GM12878 (cell line): ENCODE data around the gene ZBTB16. TPM values are rescaled to one million over a fixed set of nuclear protein-coding genes. Genes with fewer than 3 reads are reported as not detected.

Experiments
- ATAC-seq: fragments of 200-7000 bp; cut with Tn5 transposase; 3 replicates; pipeline ENCODE4 v1.9.1; 2020; ENCODE audit warnings: mild to moderate bottlenecking, moderate library complexity
- BruUV-seq: library from RNA; stranded (reverse); fragments of 400-500 nt; replicated peaks from 2 replicates; lab custom pipeline; 2021; lab: Mats Ljungman, UMichigan
- CTCF ChIA-PET: fragments of 300-600 bp; sonication (Branson Sonifier 250); formaldehyde crosslinking; extraction: SDS; loops from one replicate; lab custom pipeline; 2021; ENCODE audit warnings: inconsistent platforms; lab: Yijun Ruan, JAX
- POLR2A ChIA-PET: fragments of 350-600 bp; formaldehyde crosslinking; extraction: SDS; loops from one replicate; lab custom pipeline; 2021; ENCODE audit warnings: inconsistent platforms; lab: Charles Lee
- RAD21 ChIA-PET: fragments of 300-600 bp; sonication (Branson Sonifier 250); formaldehyde crosslinking; loops from one replicate; lab custom pipeline; 2023; ENCODE audit warnings: antibody characterized with exemption; ENCODE audit not compliant: unreplicated experiment; lab: Charles Lee
- SMC1A ChIA-PET: fragments of 300-600 bp; sonication (Branson Sonifier 250); formaldehyde crosslinking; loops from one replicate; lab custom pipeline; 2023; ENCODE audit not compliant: unreplicated experiment, uncharacterized antibody; lab: Charles Lee
- DNase-seq: peaks from one replicate; pipeline ENCODE4 v3.0.0-alpha.2; 2011; ENCODE audit warnings: low read depth, low spot score
- FAIRE-seq: peaks from 3 replicates; lab custom pipeline; 2011; peaks lifted over from hg19 to GRCh38; lab: Jason Lieb, UNC
- H2AFZ ChIP-seq: 2 replicates; pipeline ENCODE4 v1.6.0; 2011; ENCODE audit warnings: low read depth, low read length, control low read depth; ENCODE audit not compliant: control insufficient read depth
- H3K27ac ChIP-seq: 2 replicates; pipeline ENCODE4 v1.5.1; 2011; ENCODE audit warnings: control low read depth; ENCODE audit not compliant: control insufficient read depth, insufficient read depth
- H3K27me3 ChIP-seq, 2 experiments: replicated peaks in 1 of 2; 2 replicates each; pipeline versions ENCODE4 v1.6.0 to v1.6.1; 2011; ENCODE audit warnings: low read length in 1 of 2; ENCODE audit not compliant: control insufficient read depth in 2 of 2, insufficient read depth in 2 of 2
- H3K36me3 ChIP-seq, 2 experiments: 2 replicates each; pipeline ENCODE4 v1.5.1; 2011; ENCODE audit warnings: low read length in 1 of 2; ENCODE audit not compliant: control insufficient read depth in 2 of 2, insufficient read depth in 2 of 2
- H3K4me1 ChIP-seq: 2 replicates; pipeline ENCODE4 v1.6.1; 2011; ENCODE audit warnings: mild to moderate bottlenecking, low read length, moderate library complexity, mixed read lengths; ENCODE audit not compliant: control insufficient read depth, insufficient read depth
- H3K4me2 ChIP-seq: 2 replicates; pipeline ENCODE4 v1.6.0; 2011; ENCODE audit warnings: control low read depth; ENCODE audit not compliant: control insufficient read depth, insufficient read depth
- H3K4me3 ChIP-seq: fragments of 200-600 bp; sonication (generic); 2 replicates; pipeline ENCODE4 v1.5.1; 2016
- H3K79me2 ChIP-seq: 2 replicates; pipeline ENCODE4 v1.6.0; 2011; ENCODE audit warnings: low read length; ENCODE audit not compliant: control insufficient read depth, insufficient read depth
- H3K9ac ChIP-seq: 2 replicates; pipeline ENCODE4 v1.8.0; 2011; ENCODE audit warnings: low read length, control low read depth, mixed read lengths; ENCODE audit not compliant: control insufficient read depth, insufficient read depth
- H3K9me3 ChIP-seq: replicated peaks from 3 replicates; pipeline ENCODE4 v1.5.1; 2011; ENCODE audit warnings: mild to moderate bottlenecking, low read length; ENCODE audit not compliant: control insufficient read depth, insufficient read depth
- H4K20me1 ChIP-seq: 2 replicates; pipeline ENCODE4 v1.6.0; 2011; ENCODE audit not compliant: control insufficient read depth, insufficient read depth
- CBX3 ChIP-seq: fragments of 200-600 bp; sonication (generic); IDR thresholded peaks from 2 replicates; pipeline ENCODE4 v1.6.1; 2016; ENCODE audit warnings: low read depth, borderline replicate concordance
- GABPA ChIP-seq: IDR thresholded peaks from 2 replicates; pipeline ENCODE4 v1.6.1; 2014; ENCODE audit warnings: antibody characterized with exemption, low read depth, mild to moderate bottlenecking, inconsistent platforms
- MEF2A ChIP-seq: IDR thresholded peaks from 2 replicates; pipeline ENCODE4 v1.6.1; 2011; ENCODE audit warnings: low read depth, mild to moderate bottlenecking, low read length, moderate library complexity; ENCODE audit not compliant: insufficient read depth
- MXI1 ChIP-seq: fragments of 150-350 bp; IDR thresholded peaks from 2 replicates; pipeline ENCODE4 v1.6.1; 2011; ENCODE audit warnings: low read depth, mild to moderate bottlenecking, inconsistent platforms, low read length, improper control_type of control experiment
- NBN ChIP-seq: fragments of 450-650 bp; IDR thresholded peaks from 2 replicates; pipeline ENCODE4 v1.6.1; 2016
- NR2C1 ChIP-seq: fragments of 450-650 bp; IDR thresholded peaks from 2 replicates; pipeline ENCODE4 v1.6.1; 2017; ENCODE audit warnings: antibody characterized with exemption, mild to moderate bottlenecking, moderate library complexity
- NRF1 ChIP-seq: conservative IDR thresholded peaks from 2 replicates; pipeline ENCODE4 v1.6.1; 2011; ENCODE audit warnings: mild to moderate bottlenecking, low read depth, low read length, improper control_type of control experiment
- PAX8 ChIP-seq: fragments of 450-650 bp; IDR thresholded peaks from 2 replicates; pipeline ENCODE4 v1.6.1; 2017; ENCODE audit warnings: mild to moderate bottlenecking, moderate library complexity
- SP1 ChIP-seq: IDR thresholded peaks from one replicate; pipeline ENCODE4 v1.6.1; 2011; ENCODE audit warnings: low read depth, low read length
- SREBF2 ChIP-seq: IDR thresholded peaks from 2 replicates; pipeline ENCODE4 v1.6.1; 2012; ENCODE audit warnings: mild to moderate bottlenecking, low read length
- STAT3 ChIP-seq: IDR thresholded peaks from 2 replicates; pipeline ENCODE4 v1.6.1; 2011; ENCODE audit warnings: low read depth, low read length, improper control_type of control experiment
- SUZ12 ChIP-seq: fragments of 200-600 bp; sonication (generic); IDR thresholded peaks from one replicate; pipeline ENCODE4 v1.6.1; 2018; ENCODE audit warnings: antibody characterized with exemption, mild to moderate bottlenecking; ENCODE audit not compliant: unreplicated experiment
- TAF1 ChIP-seq: IDR thresholded peaks from 2 replicates; pipeline ENCODE4 v1.6.1; 2011; ENCODE audit warnings: mild to moderate bottlenecking, low read depth, low read length, borderline replicate concordance
- TARDBP ChIP-seq: IDR thresholded peaks from 2 replicates; pipeline ENCODE4 v1.6.1; 2016; ENCODE audit warnings: borderline replicate concordance
- ZNF274 ChIP-seq: IDR thresholded peaks from one replicate; pipeline ENCODE4 v1.8.0; 2011; ENCODE audit not compliant: insufficient read length, insufficient read depth
- WGBS: methylation state at CpG from one replicate; pipeline ENCODE4 v1.1.6; 2016; ENCODE audit warnings: low lambda C conversion rate; ENCODE audit not compliant: insufficient replicate concordance, insufficient coverage; ENCODE audit errors: missing lambda C conversion rate; 5-methylcytosine and 5-hydroxymethylcytosine counted together
- in situ Hi-C: fragments of 300-500 bp; cut with MboI; formaldehyde crosslinking; loops from 9 replicates; pipeline ENCODE4 v1.14.3; 2018; ENCODE audit warnings: mixed read lengths
- intact Hi-C: fragments of 100-400 bp; cut with micrococcal nuclease; formaldehyde crosslinking; loops from one replicate; pipeline ENCODE4 v1.14.2; 2022; ENCODE audit not compliant: unreplicated experiment
- polyA plus RNA-seq, 11 experiments: library from polyadenylated mRNA; depleted of rRNA in 4 of 11; unstranded in 6 of 11; stranded (reverse) in 5 of 11; fragments of >200 nt; fragmentation: Nextera tagmentation in 4 of 11; fragmentation: Illumina TruSeq in 1 of 11; extraction: Ambion mirVana in 4 of 11; extraction: Trizol in 1 of 11; gene quantifications; 1 replicate in 1 of 11; 2 replicates in 10 of 11; pipeline versions ENCODE4 v1.2.1 to v1.2.3, GENCODE V29; 2011 to 2016; ENCODE audit warnings: inconsistent platforms in 2 of 11, missing spikeins in 2 of 11, low read depth in 1 of 11
- total RNA-seq, 4 experiments: library from RNA; depleted of rRNA in 3 of 4; stranded (reverse); fragments of >200 nt in 3 of 4; fragmentation: Illumina TruSeq in 1 of 4; extraction: Trizol in 1 of 4; gene quantifications; 2 replicates each; pipeline versions ENCODE4 v1.2.1 to v1.2.3, GENCODE V29; 2013 to 2021
- TF ChIP-seq, protein P1 (sequence below): fragments of 450-650 bp; IDR thresholded peaks from 2 replicates; pipeline ENCODE4 v1.6.1; 2017; ENCODE audit warnings: low read depth, mild to moderate bottlenecking, moderate library complexity
- TF ChIP-seq, protein P2 (sequence below): fragments of 450-650 bp; IDR thresholded peaks from 2 replicates; pipeline ENCODE4 v1.6.1; 2017; ENCODE audit warnings: mild to moderate bottlenecking, moderate library complexity
- TF ChIP-seq, protein P3 (sequence below): IDR thresholded peaks from 2 replicates; pipeline ENCODE4 v1.6.1; 2012; ENCODE audit warnings: low read length, inconsistent platforms

Gene ZBTB16
- total and polyA plus RNA-seq, 10 of the 15 experiments (the other 5 are each of a cell fraction or from before 2014, with no cell fraction given): 0.38 TPM; not detected in 9

DNA sequence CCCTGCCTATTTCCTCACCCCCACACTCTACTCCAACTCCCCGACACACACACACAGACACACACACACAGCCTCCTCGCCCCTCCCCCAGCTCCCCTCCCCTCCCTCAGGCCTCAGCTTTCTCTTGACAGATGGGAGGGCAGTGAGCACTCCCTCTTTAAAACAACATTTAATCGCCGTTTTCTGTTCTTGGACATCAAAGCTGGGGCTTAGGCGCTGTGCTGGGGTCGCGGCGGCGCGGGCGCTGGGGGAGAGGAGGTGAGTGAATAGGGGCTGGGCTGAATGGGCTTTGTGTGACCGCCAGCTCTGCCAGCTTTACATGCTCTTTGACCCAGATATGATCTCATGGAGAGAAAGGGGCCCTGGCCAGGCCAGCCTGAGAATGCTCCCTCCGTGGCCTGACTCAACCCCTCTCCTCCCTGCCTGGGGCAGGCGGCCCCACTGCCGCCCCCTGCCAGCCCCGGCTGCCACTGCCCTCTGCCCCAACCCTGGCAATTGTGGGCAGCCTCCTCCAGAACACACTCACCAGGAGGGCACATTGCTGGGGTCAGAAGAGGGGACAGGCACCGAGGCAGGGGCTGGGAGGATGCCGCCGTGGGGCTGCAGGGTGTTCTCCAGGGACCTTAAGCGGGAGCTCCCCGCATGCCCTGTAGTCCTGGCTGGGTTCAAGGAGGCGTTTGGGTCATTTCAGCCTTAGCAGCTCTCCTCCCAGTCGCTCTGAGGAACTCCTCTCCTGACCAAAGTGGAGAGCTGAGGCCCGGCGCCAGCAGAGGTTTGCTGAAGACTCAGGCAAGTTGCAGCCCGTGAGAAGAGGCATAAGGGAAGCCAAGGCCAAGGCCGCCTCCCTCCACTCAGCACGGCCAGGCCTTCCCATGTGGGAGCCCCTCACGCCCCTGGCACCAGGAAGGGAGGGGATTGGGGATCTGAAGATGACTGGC, 198.4 kb downstream of the ZBTB16 start:
- no peaks in the 10 kb centered on the region for H3K4me1 ChIP-seq
- SMC1A ChIA-PET: interaction anchor here (7.1 kb wide), 1 partner anchor 361 kb away, joined by 40 read pairs; no protein-coding TSS in a partner anchor
- RAD21 ChIA-PET: interaction anchor here (0.9 kb wide), 1 partner anchor 361 kb away, joined by 4 read pairs; no protein-coding TSS in a partner anchor
- FAIRE-seq (no peak), DNase-seq (no peak), ATAC-seq (no peak)
- in situ Hi-C loops: no loop called here
- no peak overlapping the region for H3K4me3 ChIP-seq
- BruUV-seq: no TSS peak
- POLR2A ChIA-PET: no interaction called here
- no peaks in the 10 kb centered on the region; the same call in 1 of the 2 replicates for H4K20me1 ChIP-seq
- H3K36me3 ChIP-seq: no peaks in the 10 kb centered on the region
- H3K27me3 ChIP-seq: peaks cover 0 to 4% of the 10 kb centered on the region in 2 experiments; a peak in 3 of 4 replicates
- CTCF ChIA-PET: interaction anchor here (8.8 kb wide), 1 partner anchor 361 kb away, joined by 120 read pairs; no protein-coding TSS in a partner anchor
- no peak overlapping the region for H3K4me2 ChIP-seq
- H3K9ac ChIP-seq: no peak overlapping the region
- H2AFZ ChIP-seq: no peak overlapping the region
- TF ChIP-seq NRF1 (no peak), SREBF2 (no peak), PAX8 (no peak), STAT3 (no peak), TARDBP (no peak), SUZ12 (no peak), NR2C1 (no peak), GABPA (no peak), MEF2A (no peak), NBN (no peak), ZNF274 (no peak), SP1 (no peak), MXI1 (no peak), TAF1 (no peak), CBX3 (no peak)
- TF ChIP-seq, protein P1, sequence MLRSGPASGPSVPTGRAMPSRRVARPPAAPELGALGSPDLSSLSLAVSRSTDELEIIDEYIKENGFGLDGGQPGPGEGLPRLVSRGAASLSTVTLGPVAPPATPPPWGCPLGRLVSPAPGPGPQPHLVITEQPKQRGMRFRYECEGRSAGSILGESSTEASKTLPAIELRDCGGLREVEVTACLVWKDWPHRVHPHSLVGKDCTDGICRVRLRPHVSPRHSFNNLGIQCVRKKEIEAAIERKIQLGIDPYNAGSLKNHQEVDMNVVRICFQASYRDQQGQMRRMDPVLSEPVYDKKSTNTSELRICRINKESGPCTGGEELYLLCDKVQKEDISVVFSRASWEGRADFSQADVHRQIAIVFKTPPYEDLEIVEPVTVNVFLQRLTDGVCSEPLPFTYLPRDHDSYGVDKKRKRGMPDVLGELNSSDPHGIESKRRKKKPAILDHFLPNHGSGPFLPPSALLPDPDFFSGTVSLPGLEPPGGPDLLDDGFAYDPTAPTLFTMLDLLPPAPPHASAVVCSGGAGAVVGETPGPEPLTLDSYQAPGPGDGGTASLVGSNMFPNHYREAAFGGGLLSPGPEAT: no peak
- TF ChIP-seq, protein P2, sequence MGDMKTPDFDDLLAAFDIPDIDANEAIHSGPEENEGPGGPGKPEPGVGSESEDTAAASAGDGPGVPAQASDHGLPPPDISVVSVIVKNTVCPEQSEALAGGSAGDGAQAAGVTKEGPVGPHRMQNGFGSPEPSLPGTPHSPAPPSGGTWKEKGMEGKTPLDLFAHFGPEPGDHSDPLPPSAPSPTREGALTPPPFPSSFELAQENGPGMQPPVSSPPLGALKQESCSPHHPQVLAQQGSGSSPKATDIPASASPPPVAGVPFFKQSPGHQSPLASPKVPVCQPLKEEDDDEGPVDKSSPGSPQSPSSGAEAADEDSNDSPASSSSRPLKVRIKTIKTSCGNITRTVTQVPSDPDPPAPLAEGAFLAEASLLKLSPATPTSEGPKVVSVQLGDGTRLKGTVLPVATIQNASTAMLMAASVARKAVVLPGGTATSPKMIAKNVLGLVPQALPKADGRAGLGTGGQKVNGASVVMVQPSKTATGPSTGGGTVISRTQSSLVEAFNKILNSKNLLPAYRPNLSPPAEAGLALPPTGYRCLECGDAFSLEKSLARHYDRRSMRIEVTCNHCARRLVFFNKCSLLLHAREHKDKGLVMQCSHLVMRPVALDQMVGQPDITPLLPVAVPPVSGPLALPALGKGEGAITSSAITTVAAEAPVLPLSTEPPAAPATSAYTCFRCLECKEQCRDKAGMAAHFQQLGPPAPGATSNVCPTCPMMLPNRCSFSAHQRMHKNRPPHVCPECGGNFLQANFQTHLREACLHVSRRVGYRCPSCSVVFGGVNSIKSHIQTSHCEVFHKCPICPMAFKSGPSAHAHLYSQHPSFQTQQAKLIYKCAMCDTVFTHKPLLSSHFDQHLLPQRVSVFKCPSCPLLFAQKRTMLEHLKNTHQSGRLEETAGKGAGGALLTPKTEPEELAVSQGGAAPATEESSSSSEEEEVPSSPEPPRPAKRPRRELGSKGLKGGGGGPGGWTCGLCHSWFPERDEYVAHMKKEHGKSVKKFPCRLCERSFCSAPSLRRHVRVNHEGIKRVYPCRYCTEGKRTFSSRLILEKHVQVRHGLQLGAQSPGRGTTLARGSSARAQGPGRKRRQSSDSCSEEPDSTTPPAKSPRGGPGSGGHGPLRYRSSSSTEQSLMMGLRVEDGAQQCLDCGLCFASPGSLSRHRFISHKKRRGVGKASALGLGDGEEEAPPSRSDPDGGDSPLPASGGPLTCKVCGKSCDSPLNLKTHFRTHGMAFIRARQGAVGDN: no peak
- TF ChIP-seq, protein P3, sequence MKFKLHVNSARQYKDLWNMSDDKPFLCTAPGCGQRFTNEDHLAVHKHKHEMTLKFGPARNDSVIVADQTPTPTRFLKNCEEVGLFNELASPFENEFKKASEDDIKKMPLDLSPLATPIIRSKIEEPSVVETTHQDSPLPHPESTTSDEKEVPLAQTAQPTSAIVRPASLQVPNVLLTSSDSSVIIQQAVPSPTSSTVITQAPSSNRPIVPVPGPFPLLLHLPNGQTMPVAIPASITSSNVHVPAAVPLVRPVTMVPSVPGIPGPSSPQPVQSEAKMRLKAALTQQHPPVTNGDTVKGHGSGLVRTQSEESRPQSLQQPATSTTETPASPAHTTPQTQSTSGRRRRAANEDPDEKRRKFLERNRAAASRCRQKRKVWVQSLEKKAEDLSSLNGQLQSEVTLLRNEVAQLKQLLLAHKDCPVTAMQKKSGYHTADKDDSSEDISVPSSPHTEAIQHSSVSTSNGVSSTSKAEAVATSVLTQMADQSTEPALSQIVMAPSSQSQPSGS: no peak
- intact Hi-C loops: no loop called here
- no peak overlapping the region for H3K27ac ChIP-seq
- no peaks in the 10 kb centered on the region for H3K9me3 ChIP-seq
- H3K79me2 ChIP-seq: no peaks in the 10 kb centered on the region
- WGBS: 41% methylated on average over 29 of the region's 29 CpGs
